Brain microvascular endothelial cell (primary cell): ENCODE results near the gene FNBP1L.

Source experiments
- DNase-seq: peaks from one replicate; pipeline ENCODE4 v3.0.0-alpha.2; 2020
- H3K27ac ChIP-seq: fragments of 250-450 bp; sonication (Bioruptor Pico); 2 replicates; pipeline ENCODE4 v1.5.1; 2020; ENCODE audit warnings: mild to moderate bottlenecking, moderate library complexity
- H3K27me3 ChIP-seq: fragments of 250-450 bp; sonication (Bioruptor Pico); replicated peaks from 2 replicates; pipeline ENCODE4 v1.5.1; 2020; ENCODE audit warnings: mild to moderate bottlenecking
- H3K36me3 ChIP-seq: fragments of 250-450 bp; sonication (Bioruptor Pico); replicated peaks from 2 replicates; pipeline ENCODE4 v1.5.1; 2020; ENCODE audit warnings: mild to moderate bottlenecking
- H3K4me3 ChIP-seq: 2 replicates; pipeline ENCODE4 v1.5.1; 2011; ENCODE audit warnings: low read depth, mild to moderate bottlenecking, control low read depth, low read length, moderate library complexity
- in situ Hi-C: cut with HindIII; loops from 2 replicates; pipeline ENCODE4 v1.10.0; 2017; ENCODE audit warnings: low sequenced_read_pairs, low pct_ligation_motif_present
- TF ChIP-seq, protein P1 (sequence below): IDR thresholded peaks from 2 replicates; pipeline ENCODE4 v1.5.1; 2011; ENCODE audit warnings: low read depth, mild to moderate bottlenecking, moderate library complexity, low read length, control low read depth, inconsistent platforms; ENCODE audit errors: missing control alignments

Gene FNBP1L

GRCh38 chr1:93483606-93484005, 35.7 kb downstream of the FNBP1L start:
- no peak for DNase-seq
- Histone ChIP-seq H3K36me3 (no peaks in the 10 kb centered on the region), H3K4me3 (no peak overlapping the region), H3K27ac (no peak overlapping the region), H3K27me3 (no peaks in the 10 kb centered on the region)
- in situ Hi-C loops = no loop called here
- TF ChIP-seq, protein P1, sequence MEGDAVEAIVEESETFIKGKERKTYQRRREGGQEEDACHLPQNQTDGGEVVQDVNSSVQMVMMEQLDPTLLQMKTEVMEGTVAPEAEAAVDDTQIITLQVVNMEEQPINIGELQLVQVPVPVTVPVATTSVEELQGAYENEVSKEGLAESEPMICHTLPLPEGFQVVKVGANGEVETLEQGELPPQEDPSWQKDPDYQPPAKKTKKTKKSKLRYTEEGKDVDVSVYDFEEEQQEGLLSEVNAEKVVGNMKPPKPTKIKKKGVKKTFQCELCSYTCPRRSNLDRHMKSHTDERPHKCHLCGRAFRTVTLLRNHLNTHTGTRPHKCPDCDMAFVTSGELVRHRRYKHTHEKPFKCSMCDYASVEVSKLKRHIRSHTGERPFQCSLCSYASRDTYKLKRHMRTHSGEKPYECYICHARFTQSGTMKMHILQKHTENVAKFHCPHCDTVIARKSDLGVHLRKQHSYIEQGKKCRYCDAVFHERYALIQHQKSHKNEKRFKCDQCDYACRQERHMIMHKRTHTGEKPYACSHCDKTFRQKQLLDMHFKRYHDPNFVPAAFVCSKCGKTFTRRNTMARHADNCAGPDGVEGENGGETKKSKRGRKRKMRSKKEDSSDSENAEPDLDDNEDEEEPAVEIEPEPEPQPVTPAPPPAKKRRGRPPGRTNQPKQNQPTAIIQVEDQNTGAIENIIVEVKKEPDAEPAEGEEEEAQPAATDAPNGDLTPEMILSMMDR = no peak

DNA sequence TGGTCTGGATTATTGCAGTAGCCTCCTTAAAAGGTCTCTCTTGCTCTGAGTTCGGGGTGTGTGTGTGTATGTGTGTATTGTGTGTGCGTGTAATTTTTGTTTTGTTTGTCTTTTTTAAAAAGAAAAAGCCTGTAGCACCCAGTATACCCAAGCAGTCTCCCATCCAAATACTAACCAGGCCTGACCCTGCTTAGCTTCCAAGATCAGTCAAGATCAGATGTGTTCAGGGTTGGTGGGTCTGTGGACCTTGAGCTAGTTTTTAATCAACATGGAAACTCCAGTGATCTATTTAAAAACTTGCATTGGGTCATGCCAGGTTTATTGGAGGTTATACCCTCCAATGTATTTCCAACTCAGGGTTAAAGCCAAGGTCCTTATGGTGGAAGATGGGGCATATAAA, 40.3 kb downstream of the FNBP1L start:
- TF ChIP-seq, protein P1 = no peak
- Histone ChIP-seq H3K36me3 (no peaks in the 10 kb centered on the region), H3K27ac (no peak overlapping the region), H3K4me3 (no peak overlapping the region), H3K27me3 (no peaks in the 10 kb centered on the region)
- DNase-seq = no peak
- in situ Hi-C loops = no loop called here

GRCh38 chr1:93489756-93490155, 41.8 kb downstream of the FNBP1L start:
- no peak overlapping the region for H3K27ac ChIP-seq
- H3K27me3 ChIP-seq = no peaks in the 10 kb centered on the region
- no peak overlapping the region for H3K4me3 ChIP-seq
- H3K36me3 ChIP-seq = no peaks in the 10 kb centered on the region
- DNase-seq = no peak
- TF ChIP-seq, protein P1 = no peak
- in situ Hi-C loops = no loop called here

GRCh38 chr1:93490357-93490756, 42.4 kb downstream of the FNBP1L start:
- TF ChIP-seq, protein P1 = no peak
- DNase-seq = no peak
- no peak overlapping the region for H3K4me3 ChIP-seq
- no peaks in the 10 kb centered on the region for H3K27me3 ChIP-seq
- H3K36me3 ChIP-seq = no peaks in the 10 kb centered on the region
- in situ Hi-C loops = no loop called here
- no peak overlapping the region for H3K27ac ChIP-seq

- in situ Hi-C loops = no loop called here
- DNase-seq = no peak
- no peak overlapping the region for H3K27ac ChIP-seq
- TF ChIP-seq, protein P1 = no peak
- no peaks in the 10 kb centered on the region for H3K36me3 ChIP-seq
- H3K4me3 ChIP-seq = no peak overlapping the region
- H3K27me3 ChIP-seq = no peaks in the 10 kb centered on the region
These were observed 48.0 kb downstream of the FNBP1L start for GRCh38 chr1:93495911-93496310.

- no peak overlapping the region for H3K27ac ChIP-seq
- H3K4me3 ChIP-seq = no peak overlapping the region
- DNase-seq = no peak
- in situ Hi-C loops = no loop called here
- no peaks in the 10 kb centered on the region for H3K36me3 ChIP-seq
- H3K27me3 ChIP-seq = no peaks in the 10 kb centered on the region
- TF ChIP-seq, protein P1 = no peak
These were observed 48.6 kb downstream of the FNBP1L start for GRCh38 chr1:93496520-93496919.
